ENCODE data around the gene SLCO2B1.

- TF ChIP-seq CTCF (conservative IDR thresholded peaks at IDR 0.05; ENCODE audit: low read depth, low read length) = no peak
- no peak for TF ChIP-seq EZH2 (IDR thresholded peaks at IDR 0.05; ENCODE audit: borderline replicate concordance, low read depth, low read length, poor library complexity, severe bottlenecking)
These were observed 9.4 kb downstream of the SLCO2B1 start for GRCh38 chr11:75160220-75160757.

All from A673 (cell line).